ENCODE data around the gene KRTAP10-5.

DNA sequence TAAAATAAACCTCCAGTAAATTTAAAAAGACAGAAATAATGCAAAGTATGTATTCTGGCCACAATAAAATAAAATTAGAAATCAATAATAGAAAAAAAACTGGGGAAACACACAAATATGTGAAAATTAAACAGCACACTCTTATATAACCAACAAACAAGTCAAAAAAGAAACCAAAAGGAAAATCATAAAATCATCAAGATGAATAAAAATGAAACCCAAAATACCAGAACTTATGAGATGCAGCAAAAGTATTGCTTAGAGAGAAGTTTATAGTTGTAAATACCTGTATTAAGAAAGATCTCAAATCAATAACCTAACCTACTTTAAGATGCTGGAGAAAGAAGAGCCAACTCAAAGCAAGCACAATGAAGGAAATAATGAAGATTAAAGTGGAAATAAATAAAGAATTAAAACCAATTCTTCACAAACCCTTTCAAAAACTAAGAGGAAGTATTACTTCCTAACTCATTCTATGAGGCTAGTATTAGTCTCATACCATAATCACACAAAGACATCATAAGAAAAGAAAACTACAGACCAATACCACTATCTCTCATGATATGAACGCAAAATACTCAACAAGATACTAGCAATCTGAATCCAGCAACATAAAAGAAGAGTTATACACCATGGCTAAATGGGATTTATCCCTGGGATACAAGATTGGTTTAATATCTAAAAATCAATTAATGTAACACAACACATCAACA, 15.4 kb downstream of the KRTAP10-5 start:
- TF ChIP-seq, protein P1, sequence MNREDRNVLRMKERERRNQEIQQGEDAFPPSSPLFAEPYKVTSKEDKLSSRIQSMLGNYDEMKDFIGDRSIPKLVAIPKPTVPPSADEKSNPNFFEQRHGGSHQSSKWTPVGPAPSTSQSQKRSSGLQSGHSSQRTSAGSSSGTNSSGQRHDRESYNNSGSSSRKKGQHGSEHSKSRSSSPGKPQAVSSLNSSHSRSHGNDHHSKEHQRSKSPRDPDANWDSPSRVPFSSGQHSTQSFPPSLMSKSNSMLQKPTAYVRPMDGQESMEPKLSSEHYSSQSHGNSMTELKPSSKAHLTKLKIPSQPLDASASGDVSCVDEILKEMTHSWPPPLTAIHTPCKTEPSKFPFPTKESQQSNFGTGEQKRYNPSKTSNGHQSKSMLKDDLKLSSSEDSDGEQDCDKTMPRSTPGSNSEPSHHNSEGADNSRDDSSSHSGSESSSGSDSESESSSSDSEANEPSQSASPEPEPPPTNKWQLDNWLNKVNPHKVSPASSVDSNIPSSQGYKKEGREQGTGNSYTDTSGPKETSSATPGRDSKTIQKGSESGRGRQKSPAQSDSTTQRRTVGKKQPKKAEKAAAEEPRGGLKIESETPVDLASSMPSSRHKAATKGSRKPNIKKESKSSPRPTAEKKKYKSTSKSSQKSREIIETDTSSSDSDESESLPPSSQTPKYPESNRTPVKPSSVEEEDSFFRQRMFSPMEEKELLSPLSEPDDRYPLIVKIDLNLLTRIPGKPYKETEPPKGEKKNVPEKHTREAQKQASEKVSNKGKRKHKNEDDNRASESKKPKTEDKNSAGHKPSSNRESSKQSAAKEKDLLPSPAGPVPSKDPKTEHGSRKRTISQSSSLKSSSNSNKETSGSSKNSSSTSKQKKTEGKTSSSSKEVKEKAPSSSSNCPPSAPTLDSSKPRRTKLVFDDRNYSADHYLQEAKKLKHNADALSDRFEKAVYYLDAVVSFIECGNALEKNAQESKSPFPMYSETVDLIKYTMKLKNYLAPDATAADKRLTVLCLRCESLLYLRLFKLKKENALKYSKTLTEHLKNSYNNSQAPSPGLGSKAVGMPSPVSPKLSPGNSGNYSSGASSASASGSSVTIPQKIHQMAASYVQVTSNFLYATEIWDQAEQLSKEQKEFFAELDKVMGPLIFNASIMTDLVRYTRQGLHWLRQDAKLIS (CRISPR knock-in tag; IDR thresholded peaks at IDR 0.05; ENCODE audit: borderline replicate concordance): no peak
- TF ChIP-seq FOXK1 (CRISPR knock-in tag; IDR thresholded peaks at IDR 0.05): no peak
- no peak for TF ChIP-seq ZBTB21 (CRISPR knock-in tag; IDR thresholded peaks at IDR 0.05; ENCODE audit: borderline replicate concordance)
